Esophagus squamous epithelium (tissue), 5 donors: Measurements from ENCODE around the gene GPC3. TPM values are rescaled to one million over a fixed set of nuclear protein-coding genes. Genes with fewer than 3 reads are reported as not detected.

Source experiments
- DNase-seq: peaks from one replicate; lab custom pipeline; 2025; lab: John Stamatoyannopoulos, UW
- H3K27ac ChIP-seq, 4 donors: fragments of 200-600 bp; sonication (generic); one replicate each; pipeline ENCODE4 v1.5.1; 2016 to 2019; ENCODE audit warnings: mild to moderate bottlenecking in 1 of 4
- H3K27me3 ChIP-seq, 4 donors: fragments of 200-600 bp; sonication (generic); 1 replicate in 3 of 4; 2 replicates in 1 of 4; pipeline versions ENCODE4 v1.5.1 to v1.6.0; 2017 to 2021; ENCODE audit warnings: antibody characterized with exemption in 1 of 4
- H3K36me3 ChIP-seq, 3 donors: fragments of 200-600 bp; sonication (generic); one replicate each; pipeline ENCODE4 v1.5.1; 2016 to 2019
- H3K4me1 ChIP-seq, 3 donors: fragments of 200-600 bp; sonication (generic); one replicate each; pipeline ENCODE4 v1.5.1; 2017 to 2019
- H3K4me3 ChIP-seq, 4 donors: fragments of 200-600 bp; sonication (generic); 1 replicate in 3 of 4; 2 replicates in 1 of 4; pipeline ENCODE4 v1.5.1; 2016 to 2019; ENCODE audit warnings: mild to moderate bottlenecking in 2 of 4, moderate library complexity in 1 of 4
- H3K9me3 ChIP-seq, 3 donors: fragments of 200-600 bp; sonication (generic); one replicate each; pipeline ENCODE4 v1.5.1; 2016 to 2019
- POLR2A ChIP-seq, 4 donors: fragments of 450-650 bp; IDR thresholded peaks; one replicate each; pipeline ENCODE4 v1.6.1; 2017; ENCODE audit warnings: antibody characterized with exemption in 4 of 4, mild to moderate bottlenecking in 4 of 4, moderate library complexity in 3 of 4
- WGBS, 2 donors: methylation state at CpG; one replicate each; pipeline ENCODE4 v1.1.5; 2018; 5-methylcytosine and 5-hydroxymethylcytosine counted together
- intact Hi-C: fragments of 100-400 bp; cut with DNase I; formaldehyde crosslinking; loops from one replicate; pipeline ENCODE4 v1.15.0; 2022
- total RNA-seq, 4 donors: library from RNA; depleted of rRNA; stranded (reverse); fragments of >200 nt; gene quantifications; one replicate each; pipeline ENCODE4 v1.1.0, GENCODE V29; 2016
- TF ChIP-seq, protein P1 (sequence below), 6 experiments: fragments of 450-650 bp in 4 of 6; fragments of 200-600 bp in 2 of 6; sonication (generic) in 2 of 6; IDR thresholded peaks; one replicate each; pipeline ENCODE4 v1.5.1; 2016 to 2019; ENCODE audit warnings: antibody characterized with exemption in 6 of 6, mild to moderate bottlenecking in 4 of 6, moderate library complexity in 4 of 6
- donor health status: DM: yes; HTN: yes; CAD: no.

The GPC3 gene
- total RNA-seq, 4 donors from 2014 or later = 0.44 to 2.8 (median 1.7) TPM; not detected in 1

GRCh38 chrX:133989490-133989889 lies 4.1 kb upstream of the GPC3 start:
- WGBS, 2 donors = 19 to 77% methylated on average over 5 to 6 of the region's 6 CpGs
- H3K4me3 ChIP-seq = no peak overlapping the region
- H3K36me3 ChIP-seq = no peaks in the 10 kb centered on the region
- H3K9me3 ChIP-seq = no peaks in the 10 kb centered on the region
- no peak for DNase-seq
- peaks cover 0 to 15% (median 4%) of the 10 kb centered on the region in 3 donors for H3K4me1 ChIP-seq
- intact Hi-C loops = no loop called here
- no peak overlapping the region for H3K27ac ChIP-seq
- TF ChIP-seq, protein P1, sequence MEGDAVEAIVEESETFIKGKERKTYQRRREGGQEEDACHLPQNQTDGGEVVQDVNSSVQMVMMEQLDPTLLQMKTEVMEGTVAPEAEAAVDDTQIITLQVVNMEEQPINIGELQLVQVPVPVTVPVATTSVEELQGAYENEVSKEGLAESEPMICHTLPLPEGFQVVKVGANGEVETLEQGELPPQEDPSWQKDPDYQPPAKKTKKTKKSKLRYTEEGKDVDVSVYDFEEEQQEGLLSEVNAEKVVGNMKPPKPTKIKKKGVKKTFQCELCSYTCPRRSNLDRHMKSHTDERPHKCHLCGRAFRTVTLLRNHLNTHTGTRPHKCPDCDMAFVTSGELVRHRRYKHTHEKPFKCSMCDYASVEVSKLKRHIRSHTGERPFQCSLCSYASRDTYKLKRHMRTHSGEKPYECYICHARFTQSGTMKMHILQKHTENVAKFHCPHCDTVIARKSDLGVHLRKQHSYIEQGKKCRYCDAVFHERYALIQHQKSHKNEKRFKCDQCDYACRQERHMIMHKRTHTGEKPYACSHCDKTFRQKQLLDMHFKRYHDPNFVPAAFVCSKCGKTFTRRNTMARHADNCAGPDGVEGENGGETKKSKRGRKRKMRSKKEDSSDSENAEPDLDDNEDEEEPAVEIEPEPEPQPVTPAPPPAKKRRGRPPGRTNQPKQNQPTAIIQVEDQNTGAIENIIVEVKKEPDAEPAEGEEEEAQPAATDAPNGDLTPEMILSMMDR (IDR thresholded peaks at IDR 0.05) = no peak
- TF ChIP-seq POLR2A (IDR thresholded peaks at IDR 0.05) = no peak
- peaks cover 0 to 30% (median 0%) of the 10 kb centered on the region in 4 donors for H3K27me3 ChIP-seq

DNA sequence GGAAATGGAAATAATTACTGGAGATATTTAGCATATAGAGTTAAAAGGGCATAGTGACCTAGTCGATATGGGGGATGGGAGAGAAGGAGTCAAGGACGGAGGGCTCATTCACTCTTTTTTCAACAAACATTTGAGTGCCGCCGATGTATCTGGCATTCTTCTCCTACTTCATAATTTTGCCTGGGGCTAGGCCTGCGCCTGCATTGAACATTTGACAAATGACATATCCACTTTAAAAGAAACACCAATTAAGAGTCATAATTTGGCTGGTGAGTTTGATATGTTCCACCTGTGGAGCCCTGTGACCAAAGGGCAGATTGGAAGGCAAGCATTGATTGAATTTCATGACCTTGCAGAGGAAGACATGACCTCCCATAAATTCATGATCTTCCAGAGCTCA lies 2.6 kb upstream of the GPC3 start:
- intact Hi-C loops = no loop called here
- peaks cover 0 to 45% (median 0%) of the 10 kb centered on the region in 4 donors for H3K27me3 ChIP-seq

DNA sequence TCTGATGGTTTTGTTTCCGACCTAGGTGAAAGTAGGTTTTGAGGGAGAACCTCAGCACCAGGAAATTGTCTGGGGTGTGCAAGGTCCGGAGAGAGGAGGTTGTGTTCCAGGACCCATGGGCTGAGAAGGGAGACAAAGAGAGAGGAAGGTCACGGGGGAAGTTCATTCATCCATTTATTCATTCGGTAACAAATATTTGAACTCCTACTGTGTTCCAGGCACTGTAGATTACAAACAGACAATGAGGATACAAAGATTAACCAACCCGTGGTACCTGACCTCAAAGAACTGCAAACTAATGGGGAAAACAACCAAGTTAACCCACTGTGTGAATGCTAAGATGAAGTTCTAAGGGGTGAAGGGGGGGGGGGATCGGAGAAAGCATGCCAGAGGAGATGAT lies 1.8 kb upstream of the GPC3 start:
- Histone ChIP-seq H3K27me3 (peaks cover 0 to 45% (median 0%) of the 10 kb centered on the region in 4 donors), H3K27ac (no peak overlapping the region), H3K9me3 (no peaks in the 10 kb centered on the region), H3K4me1 (peaks cover 0 to 19% (median 4%) of the 10 kb centered on the region in 3 donors), H3K4me3 (no peak overlapping the region), H3K36me3 (no peaks in the 10 kb centered on the region)
- no peak for TF ChIP-seq POLR2A (IDR thresholded peaks at IDR 0.05)
- TF ChIP-seq, protein P1 (IDR thresholded peaks at IDR 0.05) = no peak
- 62 to 65% methylated on average over 3 to 6 of the region's 6 CpGs for WGBS, 2 donors
- DNase-seq = no peak
- intact Hi-C loops = no loop called here

More for the DNA sequence above, 2.6 kb upstream of the GPC3 start:
- H3K4me3 ChIP-seq = no peak overlapping the region
- WGBS, 2 donors = 50 to 78% methylated on average over 2 to 5 of the region's 5 CpGs
- peaks cover 0 to 19% (median 4%) of the 10 kb centered on the region in 3 donors for H3K4me1 ChIP-seq
- H3K9me3 ChIP-seq = no peaks in the 10 kb centered on the region
- no peak overlapping the region for H3K27ac ChIP-seq
- H3K36me3 ChIP-seq = no peaks in the 10 kb centered on the region
- no peak for TF ChIP-seq POLR2A (IDR thresholded peaks at IDR 0.05)
- TF ChIP-seq, protein P1 (IDR thresholded peaks at IDR 0.05) = no peak
- no peak for DNase-seq

GRCh38 chrX:133985967-133986683 lies 731 bp upstream of the GPC3 start:
- H3K36me3 ChIP-seq = no peaks in the 10 kb centered on the region
- no peaks in the 10 kb centered on the region for H3K9me3 ChIP-seq
- TF ChIP-seq, protein P1 (IDR thresholded peaks at IDR 0.05) = no peak
- TF ChIP-seq POLR2A (IDR thresholded peaks at IDR 0.05) = no peak
- H3K27me3 ChIP-seq = peaks cover 0 to 45% (median 0%) of the 10 kb centered on the region in 4 donors
- peaks cover 0 to 19% (median 4%) of the 10 kb centered on the region in 3 donors for H3K4me1 ChIP-seq
- H3K27ac ChIP-seq = no peak overlapping the region
- 0 to 48% methylated on average over 3 to 7 of the region's 14 CpGs for WGBS, 2 donors
- intact Hi-C loops = no loop called here
- peak overlapping the region; percentile 23 to 60 (median 34) for H3K4me3 ChIP-seq
- no peak for DNase-seq

- no peak for DNase-seq
- no peak overlapping the region for H3K27ac ChIP-seq
- 32% methylated on average over 11 of the region's 16 CpGs; no CpG with 5 or more reads in 1 of the 2 donors for WGBS, 2 donors
- TF ChIP-seq, protein P1 (IDR thresholded peaks at IDR 0.05) = no peak
- no peak for TF ChIP-seq POLR2A (IDR thresholded peaks at IDR 0.05)
- H3K4me3 ChIP-seq = peak overlapping the region in 3 of 4 donors; percentile 17 to 60 (median 43)
- H3K9me3 ChIP-seq = no peaks in the 10 kb centered on the region
- H3K4me1 ChIP-seq = peaks cover 0 to 19% (median 4%) of the 10 kb centered on the region in 3 donors
- intact Hi-C loops = no loop called here
- H3K36me3 ChIP-seq = no peaks in the 10 kb centered on the region
- peaks cover 0 to 45% (median 0%) of the 10 kb centered on the region in 4 donors for H3K27me3 ChIP-seq
Measured at GRCh38 chrX:133984857-133985163, 584 bp downstream of the GPC3 start.
